Left renal cortex interstitium (tissue), 4 donors: ENCODE data around the gene ACKR3. TPM values are rescaled to one million over a fixed set of nuclear protein-coding genes. Genes with fewer than 3 reads are reported as not detected.

ENCODE experiments used
- DNase-seq, 4 donors: peaks; one replicate each; pipeline ENCODE4 v3.0.0-alpha.2; 2013; ENCODE audit warnings: low read depth in 4 of 4, low spot score in 2 of 4, missing footprints in 1 of 4
- polyA plus RNA-seq, 4 donors: library from polyadenylated mRNA; unstranded; fragments of 120-200 nt; gene quantifications; one replicate each; pipeline ENCODE4 v1.2.1, GENCODE V29; 2013; ENCODE audit not compliant: insufficient read length in 4 of 4

Gene ACKR3
- polyA plus RNA-seq, 4 donors, result 58.9 to 75.9 (median 66.3) TPM

DNA sequence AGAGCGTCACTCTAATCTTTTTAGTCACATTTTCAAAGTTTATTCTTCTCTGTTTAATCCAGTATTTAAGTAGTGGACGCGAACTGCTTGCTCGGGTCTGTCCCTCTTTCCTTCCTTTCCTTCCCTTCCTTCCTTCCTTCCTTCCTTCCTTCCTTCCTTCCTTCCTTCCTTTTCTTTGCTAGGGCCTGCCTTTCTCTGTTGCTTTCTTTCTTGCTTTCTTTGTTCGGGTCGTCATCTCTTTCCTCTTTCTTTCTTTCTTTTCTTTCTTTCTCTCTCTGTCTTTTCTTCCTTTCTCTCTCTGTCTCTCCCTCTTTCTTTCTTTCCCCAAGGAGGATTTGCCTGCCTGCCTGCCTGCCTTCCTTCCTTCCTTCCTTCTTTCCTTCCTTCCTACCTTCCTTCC is 3.0 kb upstream of the ACKR3 start:
- DNase-seq, result no peak

DNA sequence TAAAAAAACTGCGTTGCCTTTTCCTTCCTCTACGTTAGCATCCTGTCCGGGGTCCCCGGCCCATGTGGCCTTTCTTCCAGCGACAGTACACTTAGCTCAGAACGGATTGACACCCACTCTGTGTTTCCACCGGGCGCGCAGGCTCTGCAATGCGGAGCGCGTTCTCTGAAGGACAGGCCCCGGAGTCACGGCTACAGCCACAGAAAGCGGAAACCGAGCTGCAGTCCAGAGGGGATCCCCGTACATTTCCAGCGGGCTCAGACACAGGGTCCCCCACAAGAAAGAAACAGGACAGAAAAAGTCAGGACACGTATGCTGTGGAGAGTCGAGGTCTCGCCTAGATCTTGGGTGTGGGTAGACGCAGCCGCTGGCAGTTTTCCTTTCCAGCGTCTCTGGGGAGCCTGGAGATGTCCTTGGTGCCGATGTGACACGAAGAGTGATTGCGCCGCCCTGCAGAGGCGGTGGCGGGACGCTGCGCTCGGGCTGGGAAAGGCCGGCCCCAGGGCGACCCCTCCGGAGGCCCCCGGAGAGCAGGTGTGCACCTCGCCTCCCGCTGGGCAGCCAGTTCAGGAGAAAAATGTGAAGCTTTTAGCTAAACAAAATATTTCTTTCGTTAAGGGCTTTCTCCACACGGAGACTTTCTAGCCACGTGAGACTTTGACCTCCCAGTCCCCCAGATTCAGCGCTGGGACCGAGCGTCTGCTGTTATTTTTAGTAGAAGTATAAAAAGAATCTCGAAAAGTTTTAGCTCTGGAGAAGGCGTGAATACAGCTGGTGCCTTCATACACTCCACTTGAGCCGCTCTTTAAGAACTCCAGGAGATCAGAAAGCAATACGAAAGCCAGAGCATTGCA is 1.3 kb upstream of the ACKR3 start:
- DNase-seq, result no peak

- no peak for DNase-seq
Measured at GRCh38 chr2:236568922-236569572, 578 bp upstream of the ACKR3 start.

DNA sequence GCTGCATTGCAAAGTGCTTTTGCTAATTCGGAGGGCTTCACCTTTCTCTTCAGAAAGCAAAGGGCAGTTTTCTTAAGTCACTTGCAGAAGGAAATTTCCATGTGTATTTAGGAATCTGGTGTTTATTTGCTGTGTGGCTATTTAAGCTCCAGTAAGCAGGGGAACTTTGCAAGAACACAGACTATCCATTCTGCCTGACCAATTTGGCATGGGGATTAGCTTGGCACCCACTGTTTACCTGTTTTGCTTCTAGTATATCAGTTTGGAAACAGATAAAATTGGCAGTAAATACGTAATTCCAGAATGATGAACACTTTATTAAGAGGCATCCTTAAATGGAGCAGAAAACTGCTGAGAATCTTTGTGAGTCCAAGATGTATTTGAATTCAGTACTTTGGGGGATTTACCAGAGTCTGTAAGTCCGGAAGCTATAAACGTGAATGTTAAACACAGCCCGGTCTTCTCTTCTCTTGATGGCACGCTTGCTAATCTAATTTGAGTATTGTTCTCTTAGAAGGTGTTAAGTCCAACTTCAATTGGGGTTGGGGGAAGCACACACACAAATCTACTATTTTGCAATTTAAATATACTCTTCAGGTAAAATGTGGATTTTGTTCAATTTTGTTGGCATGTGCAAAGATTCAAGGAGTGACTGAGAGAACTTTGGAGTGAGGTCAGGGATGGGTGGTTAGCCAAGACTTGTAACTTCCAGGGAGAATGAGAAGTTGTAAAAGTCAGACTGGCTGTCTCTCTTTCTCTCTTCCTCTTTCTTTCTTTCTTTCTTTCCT is 650 bp downstream of the ACKR3 start:
- DNase-seq, result no peak

GRCh38 chr2:236571145-236571544 is 1.5 kb downstream of the ACKR3 start:
- DNase-seq, result no peak

DNA sequence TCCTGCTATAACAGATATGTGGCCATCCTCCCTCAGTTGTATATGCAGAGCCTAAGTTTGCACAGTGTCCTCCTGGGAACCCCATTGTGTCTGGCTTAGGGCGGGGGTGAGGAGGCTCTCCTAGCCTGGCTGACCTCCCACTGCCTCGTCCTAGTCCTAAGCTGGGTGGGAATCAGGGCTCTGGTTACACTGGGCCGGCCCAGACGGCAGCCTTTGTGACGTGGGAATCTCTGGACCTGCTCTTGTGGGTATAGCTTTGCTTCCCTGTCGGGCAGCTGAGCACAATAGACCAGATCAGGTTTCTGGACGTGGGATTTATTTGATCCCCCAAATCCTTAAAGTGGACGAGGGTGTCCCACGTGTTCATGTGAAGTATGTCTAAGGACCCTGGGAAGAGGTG is 2.9 kb downstream of the ACKR3 start:
- no peak for DNase-seq

DNA sequence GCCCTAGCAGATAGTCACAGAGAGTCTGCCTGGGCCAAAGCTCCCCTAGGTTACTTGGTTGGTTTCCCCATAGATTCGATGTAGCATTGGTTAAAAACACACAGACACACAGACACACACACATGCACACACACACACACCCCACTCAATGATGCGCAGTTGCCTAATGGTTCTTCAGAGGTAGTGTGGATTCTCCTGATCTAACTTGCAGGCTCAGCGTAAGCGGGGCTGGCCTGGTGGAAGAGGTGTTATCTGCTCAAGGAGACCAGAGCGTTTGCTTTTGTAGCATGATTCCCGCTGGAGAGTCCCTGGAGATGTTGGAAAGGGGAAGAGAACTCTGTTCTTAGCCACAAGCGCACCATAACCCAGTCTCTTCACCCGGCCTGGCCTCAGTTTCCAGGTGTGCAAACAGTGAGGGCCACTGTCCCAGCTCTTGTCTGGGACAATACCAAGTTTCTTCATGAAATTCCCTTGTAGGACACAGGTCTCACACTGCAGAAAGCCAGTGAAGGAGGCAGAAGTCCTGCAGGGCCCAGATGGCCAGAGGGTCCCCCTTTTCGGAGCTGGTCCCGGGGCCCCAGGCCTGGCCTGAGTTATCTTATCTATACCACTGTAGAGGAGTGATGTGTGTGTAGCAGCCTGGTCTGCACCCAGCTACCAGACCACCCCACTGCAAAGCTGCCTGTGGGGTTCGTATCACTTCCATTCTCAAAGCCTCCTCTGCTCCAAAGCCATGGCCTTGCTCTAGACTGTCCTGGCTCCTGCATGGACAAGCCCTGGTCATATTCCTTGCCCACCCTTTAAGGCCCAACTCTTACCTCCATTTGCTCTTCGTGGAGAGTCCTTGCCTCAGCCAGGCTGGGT is 3.7 kb downstream of the ACKR3 start:
- DNase-seq, result no peak

DNA sequence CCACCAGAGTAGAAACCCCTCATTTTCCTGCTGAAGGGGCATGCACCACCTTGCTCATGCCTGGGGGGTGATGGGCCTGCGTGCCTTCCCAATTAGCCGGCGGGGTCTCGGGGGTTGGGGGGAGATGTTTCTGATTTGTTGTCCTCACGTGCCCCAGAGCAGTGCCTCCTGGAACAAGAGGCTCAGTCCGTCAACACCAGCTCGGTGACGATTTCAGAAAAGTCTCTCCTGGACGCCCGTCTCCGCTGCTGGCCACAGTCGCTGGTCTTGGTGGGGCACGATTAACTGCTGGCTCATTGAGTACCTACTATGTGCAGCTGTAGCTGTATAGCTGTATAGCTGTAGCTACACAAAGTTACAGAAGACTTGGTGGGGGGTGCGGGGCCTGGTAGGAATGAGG is 4.4 kb downstream of the ACKR3 start:
- no peak for DNase-seq

DNA sequence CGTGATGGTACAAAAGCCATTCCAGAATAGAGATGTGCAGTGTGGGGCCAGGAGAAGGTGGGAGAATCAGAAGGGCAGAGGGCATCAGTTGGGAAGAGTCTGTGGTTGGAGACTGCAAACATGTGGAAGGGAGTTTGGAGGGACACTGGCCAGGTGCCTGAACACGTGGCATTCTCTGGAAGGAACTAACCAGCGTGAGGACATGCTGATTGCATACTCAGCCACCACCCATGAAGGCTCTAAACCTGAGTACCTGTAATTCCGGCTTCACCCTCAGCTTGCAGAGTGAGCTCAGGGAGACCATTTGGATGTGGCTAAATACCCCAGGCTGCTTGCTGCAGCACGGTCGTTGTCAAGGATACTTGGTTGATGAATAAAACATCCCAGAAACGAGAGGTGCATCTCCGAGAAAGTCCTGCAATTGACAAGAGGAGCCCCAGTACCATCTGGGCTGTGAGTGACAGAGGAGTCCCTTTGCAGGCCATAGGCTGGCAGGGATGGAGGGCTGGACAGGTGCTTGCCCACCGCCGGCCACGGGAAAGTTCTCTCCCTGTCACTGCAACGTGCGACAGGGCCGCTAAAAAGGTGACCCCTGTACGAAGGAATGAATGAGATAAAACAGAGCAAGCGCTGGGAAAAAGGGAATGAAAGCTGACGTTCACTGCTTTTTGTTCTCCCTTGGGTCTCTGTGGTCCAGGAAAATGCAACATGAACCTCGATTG is 5.0 kb downstream of the ACKR3 start:
- DNase-seq, result no peak

- no peak for DNase-seq
Measured at GRCh38 chr2:236575510-236575909, 5.9 kb downstream of the ACKR3 start.

GRCh38 chr2:236576087-236576486 is 6.5 kb downstream of the ACKR3 start:
- DNase-seq, result no peak

- DNase-seq, result no peak
Measured at GRCh38 chr2:236576953-236577352, 7.3 kb downstream of the ACKR3 start.

DNA sequence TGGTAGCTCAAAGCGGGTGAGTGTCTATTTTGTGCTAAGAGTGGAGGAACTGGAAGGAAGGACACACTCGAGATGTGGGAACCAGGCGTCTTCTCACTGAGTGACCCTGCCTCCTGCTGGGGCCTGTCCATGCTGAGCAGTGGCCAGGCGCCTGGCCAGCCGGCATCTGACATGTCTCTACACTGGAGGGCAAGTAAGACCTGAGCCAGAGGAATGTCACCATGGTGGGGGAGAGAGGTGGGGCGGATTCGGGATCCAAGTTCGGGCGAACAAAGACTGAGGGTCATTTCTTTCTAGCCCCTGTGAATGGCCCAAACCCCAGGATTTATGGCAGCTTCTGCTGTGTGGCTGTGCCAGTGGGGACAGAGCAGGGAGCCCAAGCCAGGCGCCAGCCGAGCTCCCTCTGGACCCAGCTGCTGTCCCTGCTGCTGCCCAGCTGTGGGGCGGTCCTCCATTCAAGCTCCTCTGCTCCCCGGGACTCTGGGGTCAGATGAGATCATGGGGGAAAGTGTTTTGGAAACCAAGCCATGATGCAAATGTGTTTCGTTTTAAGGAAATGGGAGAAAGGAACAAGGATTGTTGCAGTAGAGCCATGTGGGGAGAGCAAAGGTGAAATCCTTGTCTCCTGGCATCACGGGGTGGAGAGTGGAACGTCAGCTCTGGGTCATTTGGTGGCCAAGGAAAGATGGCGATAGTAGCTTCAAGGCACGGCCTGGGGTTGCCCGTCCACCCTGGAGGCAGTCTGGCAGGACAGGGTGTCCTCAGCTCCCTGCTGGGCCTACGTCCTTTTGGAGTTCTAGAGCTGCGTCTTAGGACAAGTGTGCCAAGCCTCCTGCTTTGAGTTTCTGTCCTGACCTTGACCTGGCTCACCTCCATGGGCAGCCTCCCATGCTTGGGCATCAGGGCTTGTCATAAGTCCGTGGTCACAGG is 8.1 kb downstream of the ACKR3 start:
- no peak for DNase-seq

GRCh38 chr2:236578411-236578846 is 8.8 kb downstream of the ACKR3 start:
- DNase-seq, result no peak

DNA sequence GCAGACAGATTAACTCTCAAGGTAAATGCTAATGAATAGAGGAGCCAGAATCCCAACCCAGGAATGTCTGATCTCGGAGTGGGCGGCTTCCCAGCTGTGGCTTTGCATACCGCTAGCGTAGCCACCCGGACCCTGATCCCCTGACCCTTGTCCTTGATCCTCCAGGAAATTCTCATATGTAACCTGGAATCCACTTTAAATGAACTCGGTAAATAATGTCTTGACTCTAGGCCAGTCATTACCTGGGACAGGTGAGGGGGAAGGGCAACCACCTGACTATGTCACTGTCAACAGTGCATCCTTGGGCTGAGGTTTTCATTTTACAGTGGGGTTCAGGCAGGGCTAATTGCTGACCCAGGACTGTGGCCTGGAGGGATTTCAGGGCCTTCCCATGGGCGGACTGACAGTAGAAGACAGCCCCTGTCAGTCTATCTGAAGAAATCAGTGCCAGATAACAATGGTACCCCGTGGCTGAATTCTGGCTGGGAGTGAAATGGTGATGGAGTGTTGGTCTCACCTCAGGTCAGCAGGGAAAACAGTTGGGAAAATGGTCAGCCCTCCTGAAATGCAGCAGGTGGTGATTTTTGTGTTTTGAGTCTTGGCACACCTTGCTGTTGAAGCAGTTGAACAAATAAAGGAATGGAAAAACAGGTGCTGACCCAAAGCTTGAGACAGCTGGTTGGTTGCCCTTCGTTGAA is 9.6 kb downstream of the ACKR3 start:
- no peak for DNase-seq

- DNase-seq, result no peak
Measured at GRCh38 chr2:236579746-236580315, 10.2 kb downstream of the ACKR3 start.

GRCh38 chr2:236580746-236581355 is 11.2 kb downstream of the ACKR3 start:
- DNase-seq, result no peak
